HepG2 (cell line): Measurements from ENCODE around the gene USP24. TPM values are rescaled to one million over a fixed set of nuclear protein-coding genes. Genes with fewer than 3 reads are reported as not detected.

Source experiments
- ATAC-seq: fragments of 200-7000 bp; cut with Tn5 transposase; 3 replicates; pipeline ENCODE4 v1.9.1; 2020; ENCODE audit warnings: mild to moderate bottlenecking, moderate library complexity
- BruUV-seq: library from RNA; stranded (reverse); fragments of 400-500 nt; replicated peaks from 2 replicates; lab custom pipeline; 2021; lab: Mats Ljungman, UMichigan
- CTCF ChIA-PET: fragments of 300-600 bp; formaldehyde crosslinking; extraction: SDS; loops from one replicate; lab custom pipeline; 2021; ENCODE audit warnings: low total read pairs, inconsistent platforms, low intra/inter-chr PET ratio; lab: Yijun Ruan, JAX
- POLR2A ChIA-PET: fragments of 350-600 bp; sonication (Branson Sonifier 250); formaldehyde crosslinking; loops from one replicate; lab custom pipeline; 2020; ENCODE audit warnings: antibody characterized with exemption, inconsistent platforms; lab: Yijun Ruan, JAX
- DNase-seq: peaks from one replicate; pipeline ENCODE4 v3.0.0-alpha.2; 2015; ENCODE audit warnings: low spot score
- FAIRE-seq: peaks from 3 replicates; lab custom pipeline; 2011; peaks lifted over from hg19 to GRCh38; lab: Jason Lieb, UNC
- H2AFZ ChIP-seq: one replicate; pipeline ENCODE4 v1.6.1; 2011; ENCODE audit warnings: low read length, inconsistent platforms
- H3K27ac ChIP-seq: fragments of 300-600 bp; 3 replicates; pipeline ENCODE4 v1.8.0; 2011; ENCODE audit warnings: mixed run types, mild to moderate bottlenecking, mixed read lengths, low read length, inconsistent platforms; ENCODE audit not compliant: insufficient read depth; ENCODE audit errors: extremely low read length
- H3K27me3 ChIP-seq, 2 experiments: fragments of 200-600 bp in 1 of 2; 2 replicates in 1 of 2; 3 replicates in 1 of 2; pipeline versions ENCODE4 v1.6.0 to v1.8.0; 2011; ENCODE audit warnings: low read length in 2 of 2, mild to moderate bottlenecking in 2 of 2, moderate library complexity in 2 of 2, inconsistent platforms in 1 of 2; ENCODE audit not compliant: insufficient read depth in 2 of 2, control insufficient read depth in 1 of 2
- H3K36me3 ChIP-seq, 2 experiments: fragments of 200-600 bp in 1 of 2; replicated peaks in 1 of 2; 2 replicates in 1 of 2; 3 replicates in 1 of 2; pipeline versions ENCODE4 v1.5.1 to v1.8.0; 2011; ENCODE audit warnings: low read length in 2 of 2, inconsistent platforms in 1 of 2; ENCODE audit not compliant: insufficient read depth in 2 of 2, control insufficient read depth in 1 of 2
- H3K4me1 ChIP-seq: 2 replicates; pipeline ENCODE4 v1.5.1; 2012; ENCODE audit warnings: low read length, inconsistent platforms; ENCODE audit not compliant: insufficient read depth
- H3K4me2 ChIP-seq: 2 replicates; pipeline ENCODE4 v1.6.0; 2011; ENCODE audit warnings: low read depth, low read length, inconsistent platforms
- H3K4me3 ChIP-seq, 3 experiments: fragments of 200-600 bp in 1 of 3; sonication (generic), shearing (Covaris generic) in 1 of 3; replicated peaks in 1 of 3; 2 replicates each; pipeline ENCODE4 v1.5.1; 2011 to 2016; ENCODE audit warnings: low read length in 3 of 3, inconsistent platforms in 2 of 3, low read depth in 2 of 3, mild to moderate bottlenecking in 2 of 3, control low read depth in 1 of 3, mixed read lengths in 1 of 3; ENCODE audit not compliant: insufficient read depth in 1 of 3
- H3K79me2 ChIP-seq: one replicate; pipeline ENCODE4 v1.6.1; 2011; ENCODE audit warnings: low read length, inconsistent platforms; ENCODE audit not compliant: insufficient read depth
- H3K9ac ChIP-seq: 2 replicates; pipeline ENCODE4 v1.6.0; 2011; ENCODE audit warnings: mild to moderate bottlenecking, low read depth, low read length, inconsistent platforms; ENCODE audit not compliant: insufficient read depth
- H3K9me3 ChIP-seq: 2 replicates; pipeline ENCODE4 v1.5.1; 2012; ENCODE audit warnings: mild to moderate bottlenecking, low read length
- H4K20me1 ChIP-seq: 2 replicates; pipeline ENCODE4 v1.6.0; 2011; ENCODE audit warnings: inconsistent platforms, mild to moderate bottlenecking, low read length, moderate library complexity; ENCODE audit not compliant: insufficient read depth
- MAFF ChIP-seq: IDR thresholded peaks from 2 replicates; pipeline ENCODE4 v1.6.1; 2011; ENCODE audit warnings: low read depth, low read length, improper control_type of control experiment
- MAFK ChIP-seq, 2 experiments: IDR thresholded peaks in 1 of 2; conservative IDR thresholded peaks in 1 of 2; 2 replicates each; pipeline ENCODE4 v1.6.1; 2011; ENCODE audit warnings: improper control_type of control experiment in 2 of 2, low read length in 2 of 2
- MBD4 ChIP-seq: IDR thresholded peaks from 2 replicates; pipeline ENCODE4 v1.6.1; 2012; ENCODE audit warnings: low read length, inconsistent platforms, borderline replicate concordance
- NFE2L2 ChIP-seq: fragments of 150-350 bp; IDR thresholded peaks from 2 replicates; pipeline ENCODE4 v1.6.1; 2014; ENCODE audit warnings: low read length
- NFRKB ChIP-seq: fragments of 450-650 bp; IDR thresholded peaks from 2 replicates; pipeline ENCODE4 v1.6.1; 2017
- PAXIP1 ChIP-seq: sonication (generic); formaldehyde crosslinking; conservative IDR thresholded peaks from 2 replicates; pipeline ENCODE4 v1.4.0; 2020; ENCODE audit warnings: mild to moderate bottlenecking, missing genetic modification reagents, moderate library complexity
- ZBTB34 ChIP-seq: sonication (generic); formaldehyde crosslinking; IDR thresholded peaks from 2 replicates; pipeline ENCODE4 v1.8.0; 2022; ENCODE audit warnings: mild to moderate bottlenecking, missing genetic modification reagents
- ZNF501 ChIP-seq: sonication (generic); formaldehyde crosslinking; IDR thresholded peaks from 2 replicates; pipeline ENCODE4 v1.5.1; 2020; ENCODE audit warnings: mild to moderate bottlenecking, moderate library complexity, missing genetic modification reagents
- ZNF790 ChIP-seq: sonication (generic); formaldehyde crosslinking; IDR thresholded peaks from 2 replicates; pipeline ENCODE4 v1.8.0; 2022; ENCODE audit warnings: missing genetic modification reagents, mild to moderate bottlenecking, borderline replicate concordance
- WGBS: methylation state at CpG from one replicate; pipeline ENCODE4 v1.1.6; 2017; ENCODE audit warnings: low lambda C conversion rate; 5-methylcytosine and 5-hydroxymethylcytosine counted together
- in situ Hi-C: cut with HindIII; loops from 2 replicates; pipeline ENCODE4 v1.10.0; 2017; ENCODE audit warnings: low pct_unique_long_range_greater_than_20kb; ENCODE audit not compliant: extremely low pct_ligation_motif_present
- intact Hi-C: fragments of 100-400 bp; cut with micrococcal nuclease; formaldehyde crosslinking; loops from one replicate; pipeline ENCODE4 v1.10.0; 2022; ENCODE audit not compliant: unreplicated experiment
- polyA plus RNA-seq, 8 experiments: library from polyadenylated mRNA; depleted of rRNA in 3 of 8; stranded (reverse) in 7 of 8; unstranded in 1 of 8; fragments of >200 nt; fragmentation: Illumina TruSeq in 4 of 8; extraction: Trizol in 4 of 8; gene quantifications; 2 replicates each; pipeline versions ENCODE4 v1.2.1 to v1.2.3, GENCODE V29; 2011 to 2016; ENCODE audit warnings: low read depth in 4 of 8, missing spikeins in 1 of 8, mixed read lengths in 1 of 8; ENCODE audit not compliant: insufficient read depth in 1 of 8
- total RNA-seq, 5 experiments: library from RNA; depleted of rRNA; stranded (reverse); fragments of >200 nt; fragmentation: Illumina TruSeq; extraction: Trizol; gene quantifications; 2 replicates each; pipeline ENCODE4 v1.2.3, GENCODE V29; 2016; ENCODE audit warnings: low read depth in 1 of 5
- TF ChIP-seq, protein P1 (sequence below): IDR thresholded peaks from 2 replicates; pipeline ENCODE4 v1.6.1; 2016; ENCODE audit warnings: mild to moderate bottlenecking, missing biosample characterization, missing genetic modification reagents
- TF ChIP-seq, protein P2 (sequence below): sonication (generic); formaldehyde crosslinking; IDR thresholded peaks from 2 replicates; pipeline ENCODE4 v1.4.0; 2020; ENCODE audit warnings: mild to moderate bottlenecking, low read depth, missing genetic modification reagents

The USP24 gene
- total and polyA plus RNA-seq, 2 of the 13 experiments (the other 11 are each of a cell fraction or from before 2014, with no cell fraction given): 18.8 to 47.6 TPM

- BruUV-seq: no TSS peak
- WGBS: 100% methylated on average over 2 of the region's 2 CpGs
These were observed 50.3 kb downstream of the USP24 start for GRCh38 chr1:55164906-55165305.

DNA sequence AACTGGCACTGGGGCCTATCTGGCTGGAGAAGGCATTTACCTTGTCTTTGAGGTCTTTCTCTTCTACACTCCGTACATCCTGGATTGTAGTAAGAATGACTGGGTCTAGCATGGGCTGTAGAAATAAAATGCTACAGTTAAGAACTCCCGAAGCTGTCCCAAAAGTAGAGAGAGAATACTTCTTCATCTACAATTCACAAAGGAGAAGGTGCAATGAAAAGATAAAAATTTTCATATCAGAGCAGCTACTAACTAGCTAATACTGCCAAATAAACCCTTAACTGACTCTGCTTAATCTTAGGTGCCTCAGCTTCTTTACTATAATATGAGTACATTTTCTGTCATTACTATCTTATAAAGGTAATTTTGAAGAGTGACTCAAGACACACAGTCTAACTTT is 55.6 kb downstream of the USP24 start:
- ChIA-PET POLR2A (no interaction called here), CTCF (no interaction called here)
- ATAC-seq (no peak), DNase-seq (no peak), FAIRE-seq (no peak)
- Histone ChIP-seq H3K27ac (no peak overlapping the region), H3K27me3 (no peaks in the 10 kb centered on the region), H4K20me1 (no peaks in the 10 kb centered on the region), H3K4me3 (no peak overlapping the region), H3K4me2 (no peak overlapping the region), H3K4me1 (no peaks in the 10 kb centered on the region), H3K9ac (no peak overlapping the region), H3K9me3 (no peaks in the 10 kb centered on the region), H2AFZ (no peak overlapping the region), H3K79me2 (no peaks in the 10 kb centered on the region), H3K36me3 (peaks cover 11 to 71% of the 10 kb centered on the region in 2 experiments)
- BruUV-seq: no TSS peak
- WGBS: 97% methylated on average over 2 of the region's 2 CpGs
- intact Hi-C loops (no loop called here), in situ Hi-C loops (no loop called here)
- TF ChIP-seq ZNF790 (CRISPR knock-in tag) (no peak), PAXIP1 (CRISPR knock-in tag) (no peak), MBD4 (no peak), NFRKB (no peak), ZNF501 (CRISPR knock-in tag) (no peak), ZBTB34 (CRISPR knock-in tag) (no peak)
- TF ChIP-seq, protein P1, sequence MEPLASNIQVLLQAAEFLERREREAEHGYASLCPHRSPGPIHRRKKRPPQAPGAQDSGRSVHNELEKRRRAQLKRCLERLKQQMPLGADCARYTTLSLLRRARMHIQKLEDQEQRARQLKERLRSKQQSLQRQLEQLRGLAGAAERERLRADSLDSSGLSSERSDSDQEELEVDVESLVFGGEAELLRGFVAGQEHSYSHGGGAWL (CRISPR knock-in tag): no peak

More at GRCh38 chr1:55164906-55165305, 50.3 kb downstream of the USP24 start:
- H3K4me2 ChIP-seq: no peak overlapping the region
- POLR2A ChIA-PET: no interaction called here
- DNase-seq (no peak), ATAC-seq (no peak), FAIRE-seq (no peak)
- CTCF ChIA-PET: no interaction called here
- H4K20me1 ChIP-seq: no peaks in the 10 kb centered on the region; the same call in 1 of the 2 replicates
- no peaks in the 10 kb centered on the region for H3K79me2 ChIP-seq
- no peaks in the 10 kb centered on the region for H3K9me3 ChIP-seq
- no peak overlapping the region for H3K27ac ChIP-seq
- peaks cover 9 to 77% of the 10 kb centered on the region in 2 experiments for H3K36me3 ChIP-seq
- no peaks in the 10 kb centered on the region for H3K27me3 ChIP-seq
- peak; percentile 66; the same call in 1 of the 2 replicates for TF ChIP-seq MAFF
- TF ChIP-seq MAFK (conservative IDR thresholded peaks at IDR 0.05 in 1 of 2, IDR thresholded peaks at IDR 0.05 in 1 of 2; ENCODE audit: low read length in 2 of 2): peak in 1 of 2 experiments; percentile 57; a peak in 2 of 4 replicates
- TF ChIP-seq NFE2L2: 0 out of 2 replicates have a peak, but pooled peaks have one; percentile 14
- TF ChIP-seq, protein P2, sequence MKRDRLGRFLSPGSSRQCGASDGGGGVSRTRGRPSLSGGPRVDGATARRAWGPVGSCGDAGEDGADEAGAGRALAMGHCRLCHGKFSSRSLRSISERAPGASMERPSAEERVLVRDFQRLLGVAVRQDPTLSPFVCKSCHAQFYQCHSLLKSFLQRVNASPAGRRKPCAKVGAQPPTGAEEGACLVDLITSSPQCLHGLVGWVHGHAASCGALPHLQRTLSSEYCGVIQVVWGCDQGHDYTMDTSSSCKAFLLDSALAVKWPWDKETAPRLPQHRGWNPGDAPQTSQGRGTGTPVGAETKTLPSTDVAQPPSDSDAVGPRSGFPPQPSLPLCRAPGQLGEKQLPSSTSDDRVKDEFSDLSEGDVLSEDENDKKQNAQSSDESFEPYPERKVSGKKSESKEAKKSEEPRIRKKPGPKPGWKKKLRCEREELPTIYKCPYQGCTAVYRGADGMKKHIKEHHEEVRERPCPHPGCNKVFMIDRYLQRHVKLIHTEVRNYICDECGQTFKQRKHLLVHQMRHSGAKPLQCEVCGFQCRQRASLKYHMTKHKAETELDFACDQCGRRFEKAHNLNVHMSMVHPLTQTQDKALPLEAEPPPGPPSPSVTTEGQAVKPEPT (CRISPR knock-in tag): no peak
- no peak overlapping the region for H2AFZ ChIP-seq
- H3K4me1 ChIP-seq: no peaks in the 10 kb centered on the region
- H3K4me3 ChIP-seq: no peak overlapping the region
- no peak overlapping the region for H3K9ac ChIP-seq
- intact Hi-C loops: loop anchor here (10.0 kb wide), 1 partner anchor 50 kb away; the partner anchor contains the start of gene USP24
- in situ Hi-C loops: no loop called here
